GM21825 (cell line): ENCODE measurements around the gene SEMA3A.

Source experiments
- ATAC-seq: cut with Tn5 transposase; IDR thresholded peaks from one replicate; pipeline ENCODE4 v1.9.1; 2021; ENCODE audit warnings: mild to moderate bottlenecking, moderate library complexity; ENCODE audit not compliant: unreplicated experiment

The SEMA3A gene

DNA sequence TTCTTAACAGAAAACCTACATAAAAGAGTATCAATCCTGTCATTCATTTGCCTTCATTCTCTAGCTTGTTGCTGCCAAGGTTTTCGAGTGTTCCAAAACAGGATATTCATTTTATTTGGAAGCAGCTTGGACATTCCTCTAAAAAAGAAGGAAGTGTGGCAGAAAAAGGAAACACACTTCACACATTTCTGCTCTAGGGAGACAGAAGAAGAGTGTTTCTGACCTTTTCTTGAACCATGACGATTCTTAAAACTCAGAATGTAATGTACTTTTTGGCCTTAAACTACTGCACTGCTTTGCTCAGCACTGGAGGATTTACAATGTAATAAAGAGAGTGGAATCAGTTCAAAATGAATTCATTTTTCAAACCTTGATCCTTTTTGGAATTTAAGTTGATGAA lies 81.3 kb downstream of the SEMA3A start:
- ATAC-seq, result no peak

- no peak for ATAC-seq
These were observed 81.8 kb downstream of the SEMA3A start for GRCh38 chr7:84112771-84113170.

GRCh38 chr7:84111842-84112241 lies 82.7 kb downstream of the SEMA3A start:
- no peak for ATAC-seq

DNA sequence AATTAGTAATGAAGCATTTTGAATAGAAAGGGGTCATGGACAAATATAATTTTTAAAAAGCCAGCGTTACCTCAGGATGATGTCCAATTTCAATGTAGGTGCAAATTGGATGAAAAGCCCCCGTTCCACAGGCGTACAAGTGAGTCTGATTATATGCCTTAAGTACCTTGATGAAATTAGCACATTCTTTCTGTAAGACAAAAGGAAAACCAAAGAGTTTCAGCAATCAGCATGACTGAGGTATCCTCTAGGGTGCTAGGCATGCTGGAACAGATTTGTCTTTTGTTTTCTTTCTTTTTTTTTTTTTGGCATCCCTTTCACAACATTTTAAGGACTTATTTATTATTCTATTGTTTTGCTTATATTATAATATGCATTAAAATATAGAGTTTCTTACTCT lies 84.2 kb downstream of the SEMA3A start:
- no peak for ATAC-seq

DNA sequence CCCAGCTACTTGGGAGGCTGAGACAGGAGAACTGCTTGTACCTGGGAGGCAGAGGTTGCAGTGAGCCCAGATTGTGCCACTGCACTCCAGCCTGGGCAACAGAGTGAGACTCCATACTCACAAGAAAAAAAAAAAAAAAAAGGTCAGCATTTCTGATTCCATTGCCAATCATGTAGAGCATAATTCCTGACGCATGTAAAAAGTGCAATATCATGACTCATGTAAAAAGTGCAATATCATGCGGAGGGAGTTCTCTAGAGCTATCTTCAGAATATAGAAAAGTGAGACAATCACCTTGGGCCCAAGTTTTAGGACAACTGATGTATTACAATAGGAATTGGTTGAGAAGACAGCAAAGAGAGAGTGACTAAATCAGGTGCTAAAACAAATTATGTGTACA lies 85.8 kb downstream of the SEMA3A start:
- no peak for ATAC-seq

DNA sequence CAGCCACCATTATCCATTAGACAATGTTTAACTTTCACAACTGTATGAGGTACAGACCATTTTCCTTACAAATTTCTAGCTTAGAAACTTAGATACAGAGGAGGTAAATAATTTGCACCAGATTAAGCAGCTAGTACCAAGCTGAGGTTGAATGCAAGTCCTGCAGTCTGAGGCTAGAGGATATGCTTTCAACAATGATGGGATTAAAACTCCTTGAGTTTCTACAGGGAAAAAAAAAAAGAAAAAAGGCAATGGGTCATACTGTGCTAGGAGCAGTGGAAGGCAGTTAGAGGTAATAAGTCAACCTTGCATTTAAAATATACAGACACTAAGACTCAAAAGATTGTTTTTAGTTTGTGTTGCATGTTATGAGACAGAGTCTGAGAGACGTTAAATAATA lies 86.5 kb downstream of the SEMA3A start:
- ATAC-seq, result no peak

- no peak for ATAC-seq
These were observed 87.3 kb downstream of the SEMA3A start for GRCh38 chr7:84107259-84107658.

- no peak for ATAC-seq
These were observed 88.3 kb downstream of the SEMA3A start for GRCh38 chr7:84106291-84106690.

- ATAC-seq, result no peak
These were observed 89.0 kb downstream of the SEMA3A start for GRCh38 chr7:84105586-84105985.

- no peak for ATAC-seq
These were observed 89.8 kb downstream of the SEMA3A start for GRCh38 chr7:84104826-84105225.

GRCh38 chr7:84102213-84102612 lies 92.4 kb downstream of the SEMA3A start:
- ATAC-seq, result no peak

GRCh38 chr7:84100866-84101265 lies 93.7 kb downstream of the SEMA3A start:
- ATAC-seq, result no peak

DNA sequence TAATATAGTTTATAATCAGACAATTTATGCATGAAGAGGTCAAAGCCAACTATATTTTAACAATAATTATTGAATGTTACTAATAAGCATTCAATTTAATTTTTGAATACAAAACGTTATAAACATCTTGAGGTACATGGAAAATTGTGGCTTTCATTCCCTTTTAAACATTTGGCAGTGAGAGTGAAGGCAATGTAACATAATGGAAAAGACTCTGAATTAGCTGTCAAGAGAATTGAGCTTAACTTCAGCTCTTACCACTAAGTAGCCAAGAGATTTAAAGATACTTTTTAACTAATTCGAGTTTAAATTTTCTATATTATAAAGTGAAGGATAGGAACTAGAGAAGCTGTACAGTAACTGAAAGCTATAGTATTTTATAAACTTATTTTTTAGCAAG lies 98.6 kb downstream of the SEMA3A start:
- no peak for ATAC-seq

DNA sequence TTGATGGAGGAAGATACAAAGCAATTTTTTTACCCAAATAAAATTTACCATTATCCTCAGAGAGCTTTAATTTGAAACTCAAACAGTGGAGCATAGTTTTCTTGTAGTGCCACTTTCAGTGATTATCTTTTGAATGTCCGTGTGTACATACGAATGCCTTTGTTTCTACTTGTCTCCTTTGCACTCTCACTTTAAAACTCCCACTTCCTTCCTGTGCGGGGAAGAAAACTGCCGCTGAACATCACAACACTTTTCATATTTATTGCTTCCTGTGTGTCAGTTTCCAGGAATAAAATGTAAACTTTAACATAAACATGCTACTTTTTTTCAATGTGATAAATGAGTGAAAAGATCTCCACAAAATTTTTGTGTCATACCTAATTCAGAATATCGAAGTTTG lies 102.4 kb downstream of the SEMA3A start:
- ATAC-seq, result no peak

- no peak for ATAC-seq
These were observed 103.3 kb downstream of the SEMA3A start for GRCh38 chr7:84091318-84091717.

GRCh38 chr7:84088802-84089201 lies 105.8 kb downstream of the SEMA3A start:
- ATAC-seq, result no peak

DNA sequence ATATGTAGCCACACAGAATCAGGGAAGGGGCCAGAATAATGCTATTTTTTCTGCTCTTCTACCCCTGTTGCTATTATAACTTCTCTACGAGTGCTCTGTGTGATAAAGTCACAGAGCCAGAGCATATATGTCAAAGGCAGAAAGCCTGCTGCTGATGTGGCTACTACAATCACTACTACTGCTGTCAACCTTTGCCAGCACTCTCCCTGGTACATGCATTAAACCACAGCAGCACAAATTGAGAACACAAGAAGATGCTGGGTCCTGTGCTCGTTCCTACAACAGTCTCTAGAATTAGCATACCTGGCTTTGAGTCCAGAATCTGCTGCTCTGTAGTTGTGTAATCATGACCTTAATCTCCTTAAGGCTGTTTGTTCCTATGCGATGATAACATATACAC lies 108.6 kb downstream of the SEMA3A start:
- ATAC-seq, result no peak

DNA sequence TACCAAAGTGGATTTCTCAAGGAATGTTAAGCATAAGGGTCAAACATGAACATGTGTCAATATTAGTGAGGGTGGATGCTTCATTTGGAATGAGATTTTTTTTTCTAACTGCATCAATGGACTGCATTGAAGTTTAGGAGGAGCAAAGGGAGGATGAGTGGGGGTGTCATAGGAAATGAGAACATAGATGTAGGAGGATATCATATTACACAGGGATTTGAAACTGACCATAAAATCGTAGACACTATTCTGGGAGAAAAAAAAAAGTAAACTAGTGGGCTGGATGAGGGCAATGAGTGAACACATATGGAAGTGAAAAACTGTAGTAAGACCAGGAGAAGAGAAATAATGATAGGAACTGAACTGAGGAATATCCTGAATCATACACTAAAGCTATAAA lies 109.4 kb downstream of the SEMA3A start:
- ATAC-seq, result no peak

GRCh38 chr7:84083846-84084245 lies 110.7 kb downstream of the SEMA3A start:
- ATAC-seq, result no peak

DNA sequence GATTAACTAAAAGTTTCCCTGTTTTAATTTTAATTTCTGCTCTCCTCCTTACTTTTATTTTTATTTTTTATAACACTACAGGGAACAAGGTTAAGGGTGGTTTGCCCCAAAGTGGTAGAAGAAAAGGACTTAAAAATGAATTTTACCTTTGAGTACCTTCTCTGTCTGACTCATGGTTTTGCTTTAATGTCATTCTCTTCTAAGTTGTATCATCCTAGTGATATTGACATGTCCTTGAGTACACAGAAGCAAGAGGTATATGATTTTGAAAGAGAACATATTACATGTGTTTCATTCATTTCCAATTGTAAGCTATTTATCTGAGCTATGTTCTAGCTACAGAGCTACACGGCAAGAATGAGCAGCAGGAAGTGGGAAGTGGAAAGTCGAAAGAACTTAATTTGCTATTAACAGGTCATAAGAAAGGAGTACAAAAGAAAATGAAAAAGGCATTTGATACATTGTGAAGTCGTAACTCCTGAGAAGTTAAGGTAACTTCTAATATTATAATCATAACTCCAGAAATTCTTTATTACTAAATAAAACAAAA lies 112.5 kb downstream of the SEMA3A start:
- no peak for ATAC-seq

DNA sequence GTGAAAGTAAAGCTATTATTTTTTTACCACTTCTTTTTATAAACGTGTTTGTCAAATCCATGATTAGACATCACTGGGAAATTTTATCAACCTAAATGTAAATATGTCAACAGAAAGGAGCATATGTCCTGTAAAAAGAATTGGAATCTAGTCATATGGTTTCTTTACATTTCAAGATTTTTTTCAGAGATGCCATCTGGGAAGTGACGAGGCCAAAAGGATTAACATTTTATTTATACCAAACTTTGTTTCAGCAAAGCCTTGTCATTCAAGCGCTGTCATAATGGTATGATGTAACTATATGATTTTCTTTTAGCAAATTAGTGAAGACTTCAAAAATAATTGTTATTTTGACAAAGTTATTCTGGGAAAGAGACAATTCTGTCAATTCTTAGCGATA lies 117.3 kb downstream of the SEMA3A start:
- no peak for ATAC-seq

DNA sequence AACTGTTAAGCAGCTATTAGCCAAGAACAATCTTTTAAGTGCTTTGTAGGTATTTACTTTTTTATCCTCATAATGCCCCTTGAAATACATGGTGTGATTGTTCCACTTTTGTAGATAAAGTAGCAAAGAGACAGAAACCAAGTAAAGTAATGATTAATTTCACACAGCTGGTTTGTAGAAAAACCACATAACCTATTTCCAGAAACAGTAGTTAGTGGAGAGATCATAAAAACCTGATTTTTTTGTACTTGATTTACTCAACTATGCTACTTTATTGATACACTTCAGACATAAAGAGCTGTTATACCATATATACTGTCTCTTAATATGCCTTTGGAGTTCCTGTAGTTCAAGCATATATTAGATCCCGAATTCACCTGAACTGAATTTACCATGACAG lies 118.4 kb downstream of the SEMA3A start:
- no peak for ATAC-seq

DNA sequence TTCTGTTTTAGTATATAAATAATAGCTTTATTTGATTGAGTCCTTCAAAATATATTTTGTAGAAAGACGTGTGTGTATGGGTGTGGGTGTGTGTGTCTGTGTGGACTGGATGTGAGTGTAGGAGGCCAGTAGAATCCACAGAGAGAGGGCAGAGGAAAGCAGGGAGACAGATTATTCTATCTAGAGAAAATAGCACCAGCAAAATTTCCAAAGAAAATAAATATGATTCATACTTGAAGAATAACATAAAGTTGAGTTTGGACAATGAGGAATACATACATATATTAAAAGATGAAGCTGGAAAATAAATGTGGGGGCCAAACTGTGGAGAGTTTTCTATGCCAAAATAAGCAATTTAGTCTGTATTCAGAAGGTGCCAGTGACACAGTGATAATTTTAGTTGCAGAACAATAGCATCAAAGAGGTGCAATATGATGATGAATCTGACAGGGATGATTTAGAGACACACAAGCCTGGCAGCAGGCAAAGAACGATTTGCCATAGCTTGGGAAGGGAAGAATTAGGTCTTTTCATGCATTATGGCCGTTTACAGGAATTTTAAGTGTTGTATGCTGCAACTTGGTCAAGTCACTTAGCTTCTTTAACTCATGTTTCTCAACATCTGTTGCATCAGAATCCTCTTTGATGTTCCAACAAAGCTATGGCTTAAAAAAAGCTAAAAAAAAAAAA lies 121.3 kb downstream of the SEMA3A start:
- ATAC-seq, result no peak
